GM23338 (cell line): ENCODE results near the gene INPP4A. TPM values are rescaled to one million over a fixed set of nuclear protein-coding genes. Genes with fewer than 3 reads are reported as not detected.

Experiments used
- ATAC-seq: fragments of 200-7000 bp; cut with Tn5 transposase; 3 replicates; pipeline ENCODE4 v1.9.1; 2020
- DNase-seq: peaks from one replicate; pipeline ENCODE4 v3.0.0-alpha.2; 2015; ENCODE audit warnings: low spot score
- H2AFZ ChIP-seq: fragments of 200-600 bp; sonication (generic); 2 replicates; pipeline ENCODE4 v1.8.0; 2016; ENCODE audit warnings: antibody characterized with exemption, mild to moderate bottlenecking, moderate library complexity
- H3F3A ChIP-seq: fragments of 200-600 bp; sonication (generic); replicated peaks from 2 replicates; pipeline ENCODE4 v1.8.0; 2017; ENCODE audit warnings: antibody characterized with exemption, mixed run types, low read depth
- H3K27ac ChIP-seq: fragments of 200-600 bp; sonication (generic); 2 replicates; pipeline ENCODE4 v1.6.1; 2016; ENCODE audit warnings: low read depth
- H3K27me3 ChIP-seq: fragments of 200-600 bp; sonication (generic); 2 replicates; pipeline ENCODE4 v1.8.0; 2016; ENCODE audit warnings: mild to moderate bottlenecking, mixed run types, moderate library complexity; ENCODE audit not compliant: insufficient read depth
- H3K36me3 ChIP-seq: fragments of 200-600 bp; sonication (generic); 2 replicates; pipeline ENCODE4 v1.8.0; 2016; ENCODE audit warnings: mild to moderate bottlenecking; ENCODE audit not compliant: insufficient read depth
- H3K4me1 ChIP-seq: fragments of 200-600 bp; sonication (generic); 2 replicates; pipeline ENCODE4 v1.8.0; 2016; ENCODE audit warnings: mild to moderate bottlenecking, moderate library complexity; ENCODE audit not compliant: insufficient read depth
- H3K4me2 ChIP-seq: fragments of 200-600 bp; sonication (generic); 2 replicates; pipeline ENCODE4 v1.7.1; 2017; ENCODE audit warnings: mixed run types
- H3K4me3 ChIP-seq: fragments of 200-600 bp; sonication (generic); 2 replicates; pipeline ENCODE4 v1.6.1; 2016; ENCODE audit warnings: mixed run types
- H3K79me2 ChIP-seq: fragments of 200-600 bp; sonication (generic); replicated peaks from 2 replicates; pipeline ENCODE4 v1.8.0; 2017; ENCODE audit warnings: mild to moderate bottlenecking; ENCODE audit not compliant: insufficient read depth
- H3K9me2 ChIP-seq: fragments of 200-600 bp; sonication (generic); 2 replicates; pipeline ENCODE4 v1.8.0; 2017; ENCODE audit not compliant: insufficient read depth
- H4K20me1 ChIP-seq: fragments of 200-600 bp; sonication (generic); replicated peaks from 2 replicates; pipeline ENCODE4 v1.8.0; 2017; ENCODE audit warnings: mild to moderate bottlenecking; ENCODE audit not compliant: insufficient read depth
- H3K27ac Mint-ChIP-seq: 2 replicates; pipeline ENCODE4 v1.8.0; 2020; ENCODE audit warnings: inconsistent platforms, mild to moderate bottlenecking, moderate library complexity, mixed read lengths
- H3K27me3 Mint-ChIP-seq: 3 replicates; pipeline ENCODE4 v1.8.0; 2022; ENCODE audit warnings: low read depth, mild to moderate bottlenecking, moderate library complexity, mixed read lengths, inconsistent platforms; ENCODE audit not compliant: insufficient read depth, poor library complexity
- H3K36me3 Mint-ChIP-seq: 3 replicates; pipeline ENCODE4 v1.8.0; 2021; ENCODE audit warnings: low read depth, mild to moderate bottlenecking, inconsistent platforms, moderate library complexity, mixed read lengths
- H3K4me1 Mint-ChIP-seq: 3 replicates; pipeline ENCODE4 v1.8.0; 2020; ENCODE audit warnings: mild to moderate bottlenecking, inconsistent platforms, mixed read lengths
- H3K4me3 Mint-ChIP-seq: 3 replicates; pipeline ENCODE4 v1.8.0; 2021; ENCODE audit warnings: moderate library complexity, mild to moderate bottlenecking, inconsistent platforms, mixed read lengths
- H3K9me3 Mint-ChIP-seq: 3 replicates; pipeline ENCODE4 v1.8.0; 2020; ENCODE audit warnings: moderate library complexity, mild to moderate bottlenecking, inconsistent platforms, mixed read lengths
- CREB1 ChIP-seq: fragments of 250-450 bp; sonication (Bioruptor Pico); IDR thresholded peaks from 2 replicates; pipeline ENCODE4 v1.5.0; 2020; ENCODE audit warnings: low read depth, mild to moderate bottlenecking, moderate library complexity
- EZH2 ChIP-seq: fragments of 200-600 bp; sonication (generic); IDR thresholded peaks from one replicate; pipeline ENCODE4 v1.8.0; 2017; ENCODE audit warnings: antibody characterized with exemption, mild to moderate bottlenecking, low read depth; ENCODE audit not compliant: unreplicated experiment
- NANOG ChIP-seq: IDR thresholded peaks from 2 replicates; pipeline ENCODE4 v1.6.1; 2016; ENCODE audit warnings: antibody characterized with exemption, borderline replicate concordance
- ZNF114 ChIP-seq: fragments of 250-450 bp; sonication (Bioruptor Pico); IDR thresholded peaks from 2 replicates; pipeline ENCODE4 v1.5.0; 2020; ENCODE audit warnings: mild to moderate bottlenecking, moderate library complexity
- polyA plus RNA-seq: library from polyadenylated mRNA; unstranded; fragments of >200 nt; fragmentation: Nextera tagmentation; extraction: Ambion mirVana; gene quantifications from 2 replicates; pipeline ENCODE4 v1.2.1, GENCODE V29; 2016
- total RNA-seq: library from RNA; depleted of rRNA; stranded (reverse); fragments of >200 nt; shearing (Covaris generic); gene quantifications from 2 replicates; pipeline ENCODE4 v1.2.3, GENCODE V29; 2014
- TF ChIP-seq, protein P1 (sequence below): fragments of 250-450 bp; sonication (Bioruptor Pico); IDR thresholded peaks from 2 replicates; pipeline ENCODE4 v1.5.0; 2020; ENCODE audit warnings: mild to moderate bottlenecking, moderate library complexity
- TF ChIP-seq, protein P2 (sequence below), 2 experiments: fragments of 200-600 bp in 1 of 2; sonication (generic) in 1 of 2; conservative IDR thresholded peaks; 2 replicates each; pipeline versions ENCODE4 v1.5.1 to v1.6.1; 2016 to 2017; ENCODE audit warnings: antibody characterized with exemption in 2 of 2, low read depth in 2 of 2, mild to moderate bottlenecking in 2 of 2, moderate library complexity in 1 of 2

INPP4A gene
- total and polyA plus RNA-seq, 2 experiments from 2014 or later = 8.5 to 36.9 TPM

- Mint-ChIP-seq H3K27ac (no peak overlapping the region), H3K4me1 (no peaks in the 10 kb centered on the region), H3K9me3 (peaks cover 29% of the 10 kb centered on the region), H3K27me3 (peaks cover 3% of the 10 kb centered on the region), H3K4me3 (no peak overlapping the region), H3K36me3 (peaks cover 14% of the 10 kb centered on the region; the same call in 2 of the 3 replicates)
- 0 out of 2 replicates have a peak, but pooled peaks cover 6% of the 10 kb centered on the region for H3K36me3 ChIP-seq
- H3K27me3 ChIP-seq = no peaks in the 10 kb centered on the region
- no peak overlapping the region for H3K4me3 ChIP-seq
- no peaks in the 10 kb centered on the region for H3F3A ChIP-seq
- ATAC-seq (no peak), DNase-seq (no peak)
- H3K4me2 ChIP-seq = no peak overlapping the region
- H3K4me1 ChIP-seq = no peaks in the 10 kb centered on the region
- H4K20me1 ChIP-seq = no peaks in the 10 kb centered on the region
- 0 out of 2 replicates have a peak, but pooled peaks cover 2% of the 10 kb centered on the region for H3K9me2 ChIP-seq
- H3K79me2 ChIP-seq = no peaks in the 10 kb centered on the region
- TF ChIP-seq, protein P1, sequence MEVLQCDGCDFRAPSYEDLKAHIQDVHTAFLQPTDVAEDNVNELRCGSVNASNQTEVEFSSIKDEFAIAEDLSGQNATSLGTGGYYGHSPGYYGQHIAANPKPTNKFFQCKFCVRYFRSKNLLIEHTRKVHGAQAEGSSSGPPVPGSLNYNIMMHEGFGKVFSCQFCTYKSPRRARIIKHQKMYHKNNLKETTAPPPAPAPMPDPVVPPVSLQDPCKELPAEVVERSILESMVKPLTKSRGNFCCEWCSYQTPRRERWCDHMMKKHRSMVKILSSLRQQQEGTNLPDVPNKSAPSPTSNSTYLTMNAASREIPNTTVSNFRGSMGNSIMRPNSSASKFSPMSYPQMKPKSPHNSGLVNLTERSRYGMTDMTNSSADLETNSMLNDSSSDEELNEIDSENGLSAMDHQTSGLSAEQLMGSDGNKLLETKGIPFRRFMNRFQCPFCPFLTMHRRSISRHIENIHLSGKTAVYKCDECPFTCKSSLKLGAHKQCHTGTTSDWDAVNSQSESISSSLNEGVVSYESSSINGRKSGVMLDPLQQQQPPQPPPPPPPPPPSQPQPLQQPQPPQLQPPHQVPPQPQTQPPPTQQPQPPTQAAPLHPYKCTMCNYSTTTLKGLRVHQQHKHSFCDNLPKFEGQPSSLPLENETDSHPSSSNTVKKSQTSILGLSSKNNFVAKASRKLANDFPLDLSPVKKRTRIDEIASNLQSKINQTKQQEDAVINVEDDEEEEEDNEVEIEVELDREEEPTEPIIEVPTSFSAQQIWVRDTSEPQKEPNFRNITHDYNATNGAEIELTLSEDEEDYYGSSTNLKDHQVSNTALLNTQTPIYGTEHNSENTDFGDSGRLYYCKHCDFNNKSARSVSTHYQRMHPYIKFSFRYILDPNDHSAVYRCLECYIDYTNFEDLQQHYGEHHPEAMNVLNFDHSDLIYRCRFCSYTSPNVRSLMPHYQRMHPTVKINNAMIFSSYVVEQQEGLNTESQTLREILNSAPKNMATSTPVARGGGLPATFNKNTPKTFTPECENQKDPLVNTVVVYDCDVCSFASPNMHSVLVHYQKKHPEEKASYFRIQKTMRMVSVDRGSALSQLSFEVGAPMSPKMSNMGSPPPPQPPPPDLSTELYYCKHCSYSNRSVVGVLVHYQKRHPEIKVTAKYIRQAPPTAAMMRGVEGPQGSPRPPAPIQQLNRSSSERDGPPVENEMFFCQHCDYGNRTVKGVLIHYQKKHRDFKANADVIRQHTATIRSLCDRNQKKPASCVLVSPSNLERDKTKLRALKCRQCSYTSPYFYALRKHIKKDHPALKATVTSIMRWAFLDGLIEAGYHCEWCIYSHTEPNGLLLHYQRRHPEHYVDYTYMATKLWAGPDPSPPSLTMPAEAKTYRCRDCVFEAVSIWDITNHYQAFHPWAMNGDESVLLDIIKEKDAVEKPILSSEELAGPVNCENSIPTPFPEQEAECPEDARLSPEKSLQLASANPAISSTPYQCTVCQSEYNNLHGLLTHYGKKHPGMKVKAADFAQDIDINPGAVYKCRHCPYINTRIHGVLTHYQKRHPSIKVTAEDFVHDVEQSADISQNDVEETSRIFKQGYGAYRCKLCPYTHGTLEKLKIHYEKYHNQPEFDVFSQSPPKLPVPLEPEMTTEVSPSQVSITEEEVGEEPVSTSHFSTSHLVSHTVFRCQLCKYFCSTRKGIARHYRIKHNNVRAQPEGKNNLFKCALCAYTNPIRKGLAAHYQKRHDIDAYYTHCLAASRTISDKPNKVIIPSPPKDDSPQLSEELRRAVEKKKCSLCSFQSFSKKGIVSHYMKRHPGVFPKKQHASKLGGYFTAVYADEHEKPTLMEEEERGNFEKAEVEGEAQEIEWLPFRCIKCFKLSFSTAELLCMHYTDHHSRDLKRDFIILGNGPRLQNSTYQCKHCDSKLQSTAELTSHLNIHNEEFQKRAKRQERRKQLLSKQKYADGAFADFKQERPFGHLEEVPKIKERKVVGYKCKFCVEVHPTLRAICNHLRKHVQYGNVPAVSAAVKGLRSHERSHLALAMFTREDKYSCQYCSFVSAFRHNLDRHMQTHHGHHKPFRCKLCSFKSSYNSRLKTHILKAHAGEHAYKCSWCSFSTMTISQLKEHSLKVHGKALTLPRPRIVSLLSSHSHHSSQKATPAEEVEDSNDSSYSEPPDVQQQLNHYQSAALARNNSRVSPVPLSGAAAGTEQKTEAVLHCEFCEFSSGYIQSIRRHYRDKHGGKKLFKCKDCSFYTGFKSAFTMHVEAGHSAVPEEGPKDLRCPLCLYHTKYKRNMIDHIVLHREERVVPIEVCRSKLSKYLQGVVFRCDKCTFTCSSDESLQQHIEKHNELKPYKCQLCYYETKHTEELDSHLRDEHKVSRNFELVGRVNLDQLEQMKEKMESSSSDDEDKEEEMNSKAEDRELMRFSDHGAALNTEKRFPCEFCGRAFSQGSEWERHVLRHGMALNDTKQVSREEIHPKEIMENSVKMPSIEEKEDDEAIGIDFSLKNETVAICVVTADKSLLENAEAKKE = no peak
- no peak for TF ChIP-seq CREB1
- TF ChIP-seq, protein P2, sequence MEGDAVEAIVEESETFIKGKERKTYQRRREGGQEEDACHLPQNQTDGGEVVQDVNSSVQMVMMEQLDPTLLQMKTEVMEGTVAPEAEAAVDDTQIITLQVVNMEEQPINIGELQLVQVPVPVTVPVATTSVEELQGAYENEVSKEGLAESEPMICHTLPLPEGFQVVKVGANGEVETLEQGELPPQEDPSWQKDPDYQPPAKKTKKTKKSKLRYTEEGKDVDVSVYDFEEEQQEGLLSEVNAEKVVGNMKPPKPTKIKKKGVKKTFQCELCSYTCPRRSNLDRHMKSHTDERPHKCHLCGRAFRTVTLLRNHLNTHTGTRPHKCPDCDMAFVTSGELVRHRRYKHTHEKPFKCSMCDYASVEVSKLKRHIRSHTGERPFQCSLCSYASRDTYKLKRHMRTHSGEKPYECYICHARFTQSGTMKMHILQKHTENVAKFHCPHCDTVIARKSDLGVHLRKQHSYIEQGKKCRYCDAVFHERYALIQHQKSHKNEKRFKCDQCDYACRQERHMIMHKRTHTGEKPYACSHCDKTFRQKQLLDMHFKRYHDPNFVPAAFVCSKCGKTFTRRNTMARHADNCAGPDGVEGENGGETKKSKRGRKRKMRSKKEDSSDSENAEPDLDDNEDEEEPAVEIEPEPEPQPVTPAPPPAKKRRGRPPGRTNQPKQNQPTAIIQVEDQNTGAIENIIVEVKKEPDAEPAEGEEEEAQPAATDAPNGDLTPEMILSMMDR (conservative IDR thresholded peaks at IDR 0.05; ENCODE audit: low read depth in 2 of 2) = no peak
- no peak for TF ChIP-seq ZNF114 (CRISPR knock-in tag)
- TF ChIP-seq NANOG = no peak
- TF ChIP-seq EZH2 = no peak
- no peak overlapping the region for H2AFZ ChIP-seq
- H3K27ac ChIP-seq = no peak overlapping the region
Measured at GRCh38 chr2:98422449-98422848, 22.2 kb upstream of the INPP4A start.
